Measurements from ENCODE around the gene CAP2. TPM values are rescaled to one million over a fixed set of nuclear protein-coding genes. Genes with fewer than 3 reads are reported as not detected.

The CAP2 gene
- total RNA-seq, 1 experiment from 2014 or later, result 37.0 TPM

- Histone ChIP-seq H3K4me1 (ENCODE audit: control insufficient read depth, insufficient read depth, low read length) (no peaks in the 10 kb centered on the region), H3K4me3 (ENCODE audit: low read depth in 2 of 2, low read length in 2 of 2) (no peak overlapping the region), H3K27ac (ENCODE audit: low read length) (no peak overlapping the region), H3K27me3 (ENCODE audit: control insufficient read depth, insufficient read depth, low read length) (no peaks in the 10 kb centered on the region), H3K9me3 (ENCODE audit: control insufficient read depth, insufficient read depth, low read depth, low read length) (peaks cover 3% of the 10 kb centered on the region; the same call in 1 of the 2 replicates), H3K36me3 (ENCODE audit: control insufficient read depth, insufficient read depth, low read length) (no peaks in the 10 kb centered on the region)
- DNase-seq (ENCODE audit: low read depth, low spot score) (no peak), ATAC-seq (no peak; the same call in 1 of the 2 replicates)
- intact Hi-C loops (cut with micrococcal nuclease; ENCODE audit: unreplicated experiment) (no loop called here), in situ Hi-C loops (cut with HindIII; ENCODE audit: low pct_unique_long_range_greater_than_20kb, low sequenced_read_pairs) (no loop called here)
- no peak for TF ChIP-seq TCF7L2 (IDR thresholded peaks at IDR 0.05; ENCODE audit: low read depth, low read length)
- TF ChIP-seq REST (IDR thresholded peaks at IDR 0.05; ENCODE audit: insufficient read depth in 1 of 2, low read depth in 2 of 2, low read length in 1 of 2), result no peak
- TF ChIP-seq SIN3A (IDR thresholded peaks at IDR 0.05; ENCODE audit: borderline replicate concordance, insufficient read depth, low read depth, low read length), result no peak
- TF ChIP-seq POLR2AphosphoS5 (IDR thresholded peaks at IDR 0.05; ENCODE audit: low read depth, low read length), result no peak
- TF ChIP-seq CTCF (IDR thresholded peaks at IDR 0.05), result no peak
- no TSS peak for BruUV-seq (replicated peaks)
- ChIA-PET CTCF (no interaction called here), POLR2A (no interaction called here)
Observed at GRCh38 chr6:17365961-17366360, 27.4 kb upstream of the CAP2 start.

- Histone ChIP-seq H3K27me3 (ENCODE audit: control insufficient read depth, insufficient read depth, low read length) (no peaks in the 10 kb centered on the region), H3K9me3 (ENCODE audit: control insufficient read depth, insufficient read depth, low read depth, low read length) (peaks cover 3% of the 10 kb centered on the region; the same call in 1 of the 2 replicates), H3K36me3 (ENCODE audit: control insufficient read depth, insufficient read depth, low read length) (no peaks in the 10 kb centered on the region), H3K27ac (ENCODE audit: low read length) (no peak overlapping the region), H3K4me3 (ENCODE audit: low read depth in 2 of 2, low read length in 2 of 2) (no peak overlapping the region), H3K4me1 (ENCODE audit: control insufficient read depth, insufficient read depth, low read length) (no peaks in the 10 kb centered on the region)
- CTCF ChIA-PET, result no interaction called here
- POLR2A ChIA-PET, result no interaction called here
- ATAC-seq (no peak), DNase-seq (ENCODE audit: low read depth, low spot score) (no peak)
- intact Hi-C loops (cut with micrococcal nuclease; ENCODE audit: unreplicated experiment) (no loop called here), in situ Hi-C loops (cut with HindIII; ENCODE audit: low pct_unique_long_range_greater_than_20kb, low sequenced_read_pairs) (no loop called here)
- no peak for TF ChIP-seq POLR2AphosphoS5 (IDR thresholded peaks at IDR 0.05; ENCODE audit: low read depth, low read length)
- no peak for TF ChIP-seq SIN3A (IDR thresholded peaks at IDR 0.05; ENCODE audit: borderline replicate concordance, insufficient read depth, low read depth, low read length)
- no peak for TF ChIP-seq TCF7L2 (IDR thresholded peaks at IDR 0.05; ENCODE audit: low read depth, low read length)
- TF ChIP-seq REST (IDR thresholded peaks at IDR 0.05; ENCODE audit: insufficient read depth in 1 of 2, low read depth in 2 of 2, low read length in 1 of 2), result no peak
- no peak for TF ChIP-seq CTCF (IDR thresholded peaks at IDR 0.05)
- BruUV-seq (replicated peaks), result no TSS peak
Observed at GRCh38 chr6:17367868-17368267, 25.5 kb upstream of the CAP2 start.
